ENCODE results near the gene CDKAL1. TPM values are rescaled to one million over a fixed set of nuclear protein-coding genes. Genes with fewer than 3 reads are reported as not detected.

The CDKAL1 gene
- total and polyA plus RNA-seq, 4 donors, result 2.0 to 12.9 (median 6.7) TPM

GRCh38 chr6:20808924-20809323 lies 274.7 kb downstream of the CDKAL1 start:
- H3K4me1 ChIP-seq (ENCODE audit: control insufficient read depth in 4 of 4, insufficient read depth in 4 of 4, low read length in 3 of 4), result no peaks in the 10 kb centered on the region
- TF ChIP-seq HNF4G (IDR thresholded peaks at IDR 0.05) (no peak), RAD21 (IDR thresholded peaks at IDR 0.05) (no peak), FOXA1 (IDR thresholded peaks at IDR 0.05) (no peak), YY1 (IDR thresholded peaks at IDR 0.05) (no peak), REST (IDR thresholded peaks at IDR 0.05) (no peak), FOXA2 (IDR thresholded peaks at IDR 0.05) (no peak), HNF4A (conservative IDR thresholded peaks at IDR 0.05) (no peak), JUND (IDR thresholded peaks at IDR 0.05) (no peak), GABPA (IDR thresholded peaks at IDR 0.05 in 1 of 2, conservative IDR thresholded peaks at IDR 0.05 in 1 of 2) (no peak)
- 89% methylated on average over 2 of the region's 2 CpGs for WGBS

GRCh38 chr6:20810727-20811108 lies 276.5 kb downstream of the CDKAL1 start:
- H3K27ac ChIP-seq (ENCODE audit: low read depth in 1 of 2, low read length in 2 of 2), result no peak overlapping the region
- H3K27me3 ChIP-seq (ENCODE audit: control insufficient read depth in 4 of 4, insufficient read depth in 4 of 4, low read length in 3 of 4), result no peaks in the 10 kb centered on the region
- no peak overlapping the region for H3K4me3 ChIP-seq (ENCODE audit: low read depth in 1 of 3, low read length in 3 of 3)
- WGBS, result 78% methylated on average over 3 of the region's 3 CpGs
- peaks cover 0 to 8% (median 0%) of the 10 kb centered on the region in 4 donors for H3K9me3 ChIP-seq (ENCODE audit: control insufficient read depth in 4 of 4, low read length in 3 of 4)
- no peaks in the 10 kb centered on the region for H3K36me3 ChIP-seq (ENCODE audit: control insufficient read depth in 4 of 4, insufficient read depth in 3 of 4, low read depth in 1 of 4, low read length in 3 of 4)
- H3K9ac ChIP-seq (ENCODE audit: low read depth in 1 of 2, low read length in 2 of 2), result no peak overlapping the region
- TF ChIP-seq TAF1 (conservative IDR thresholded peaks at IDR 0.05) (no peak), HNF4A (conservative IDR thresholded peaks at IDR 0.05) (no peak), REST (IDR thresholded peaks at IDR 0.05) (no peak), HNF4G (IDR thresholded peaks at IDR 0.05) (no peak), YY1 (IDR thresholded peaks at IDR 0.05) (no peak), MAX (IDR thresholded peaks at IDR 0.05) (no peak), CTCF (IDR thresholded peaks at IDR 0.05; ENCODE audit: low read depth, low read length, missing input control) (no peak), EGR1 (IDR thresholded peaks at IDR 0.05; ENCODE audit: low read depth in 2 of 2) (no peak), RXRA (IDR thresholded peaks at IDR 0.05) (no peak), ZBTB33 (IDR thresholded peaks at IDR 0.05) (no peak), SP1 (IDR thresholded peaks at IDR 0.05) (no peak), JUND (IDR thresholded peaks at IDR 0.05) (no peak), FOXA1 (IDR thresholded peaks at IDR 0.05) (no peak), GABPA (IDR thresholded peaks at IDR 0.05 in 1 of 2, conservative IDR thresholded peaks at IDR 0.05 in 1 of 2) (no peak), NR2F2 (IDR thresholded peaks at IDR 0.05) (no peak), ATF3 (IDR thresholded peaks at IDR 0.05) (no peak), RAD21 (IDR thresholded peaks at IDR 0.05) (no peak), FOXA2 (IDR thresholded peaks at IDR 0.05) (no peak)
- DNase-seq (ENCODE audit: low spot score), result no peak
- H3K4me1 ChIP-seq (ENCODE audit: control insufficient read depth in 4 of 4, insufficient read depth in 4 of 4, low read length in 3 of 4), result no peaks in the 10 kb centered on the region

More at GRCh38 chr6:20808924-20809323, 274.7 kb downstream of the CDKAL1 start:
- DNase-seq (ENCODE audit: low spot score), result no peak
- Histone ChIP-seq H3K27ac (ENCODE audit: low read depth in 1 of 2, low read length in 2 of 2) (no peak overlapping the region), H3K36me3 (ENCODE audit: control insufficient read depth in 4 of 4, insufficient read depth in 3 of 4, low read depth in 1 of 4, low read length in 3 of 4) (no peaks in the 10 kb centered on the region), H3K9ac (ENCODE audit: low read depth in 1 of 2, low read length in 2 of 2) (no peak overlapping the region), H3K9me3 (ENCODE audit: control insufficient read depth in 4 of 4, low read length in 3 of 4) (peaks cover 0 to 12% (median 0%) of the 10 kb centered on the region in 4 donors), H3K27me3 (ENCODE audit: control insufficient read depth in 4 of 4, insufficient read depth in 4 of 4, low read length in 3 of 4) (no peaks in the 10 kb centered on the region), H3K4me3 (ENCODE audit: low read depth in 1 of 3, low read length in 3 of 3) (no peak overlapping the region)

All from liver (tissue), 9 donors.